Fibroblast of the aortic adventitia (primary cell): ENCODE data around the gene RELN. TPM values are rescaled to one million over a fixed set of nuclear protein-coding genes. Genes with fewer than 3 reads are reported as not detected.

Experiments used
- DNase-seq: peaks from one replicate; pipeline ENCODE4 v3.0.0-alpha.2; 2010; ENCODE audit warnings: low read depth
- H3K4me3 ChIP-seq: 2 replicates; pipeline ENCODE4 v1.5.1; 2011; ENCODE audit warnings: low read depth, mild to moderate bottlenecking, control low read depth, low read length, moderate library complexity
- CTCF ChIP-seq: IDR thresholded peaks from 2 replicates; pipeline ENCODE4 v1.5.1; 2011; ENCODE audit warnings: mild to moderate bottlenecking, low read length, control low read depth, inconsistent platforms; ENCODE audit not compliant: insufficient read depth
- total RNA-seq: library from RNA; depleted of rRNA; stranded (reverse); fragments of >200 nt; gene quantifications from 2 replicates; pipeline ENCODE4 v1.2.3, GENCODE V29; 2012; ENCODE audit warnings: low replicate concordance

Gene RELN
- total RNA-seq, 1 donor, result 88.7 TPM

GRCh38 chr7:103751311-103751880 lies 238.1 kb downstream of the RELN start:
- no peak for DNase-seq
- TF ChIP-seq CTCF, result no peak
- no peak overlapping the region for H3K4me3 ChIP-seq

- TF ChIP-seq CTCF, result no peak
- DNase-seq, result no peak
- H3K4me3 ChIP-seq, result no peak overlapping the region
Measured at GRCh38 chr7:103748680-103749079, 240.8 kb downstream of the RELN start.

DNA sequence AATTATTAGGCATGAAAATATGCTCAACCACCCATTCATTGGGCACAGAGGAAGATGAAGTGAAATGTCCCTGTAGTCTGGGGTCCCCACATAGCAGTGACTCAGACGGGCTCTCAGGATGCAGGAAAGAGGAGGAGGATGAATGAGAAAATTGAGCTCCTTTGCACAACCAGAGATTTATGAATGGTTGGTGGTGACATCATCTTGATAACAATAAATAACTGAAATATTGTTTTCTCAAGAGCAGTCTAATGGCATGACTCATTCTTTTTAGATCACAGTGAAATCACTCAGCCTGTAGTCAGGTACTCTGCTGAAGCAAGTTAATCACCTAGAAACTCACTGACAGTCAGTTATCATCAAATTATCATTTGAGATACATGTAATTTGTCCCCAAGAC lies 254.1 kb downstream of the RELN start:
- peak; percentile 42 for DNase-seq
- H3K4me3 ChIP-seq, result no peak overlapping the region
- no peak for TF ChIP-seq CTCF

- H3K4me3 ChIP-seq, result no peak overlapping the region
- no peak for TF ChIP-seq CTCF
- no peak for DNase-seq
Measured at GRCh38 chr7:103731169-103731568, 258.3 kb downstream of the RELN start.

GRCh38 chr7:103729026-103729425 lies 260.4 kb downstream of the RELN start:
- TF ChIP-seq CTCF, result no peak
- no peak overlapping the region for H3K4me3 ChIP-seq
- no peak for DNase-seq

DNA sequence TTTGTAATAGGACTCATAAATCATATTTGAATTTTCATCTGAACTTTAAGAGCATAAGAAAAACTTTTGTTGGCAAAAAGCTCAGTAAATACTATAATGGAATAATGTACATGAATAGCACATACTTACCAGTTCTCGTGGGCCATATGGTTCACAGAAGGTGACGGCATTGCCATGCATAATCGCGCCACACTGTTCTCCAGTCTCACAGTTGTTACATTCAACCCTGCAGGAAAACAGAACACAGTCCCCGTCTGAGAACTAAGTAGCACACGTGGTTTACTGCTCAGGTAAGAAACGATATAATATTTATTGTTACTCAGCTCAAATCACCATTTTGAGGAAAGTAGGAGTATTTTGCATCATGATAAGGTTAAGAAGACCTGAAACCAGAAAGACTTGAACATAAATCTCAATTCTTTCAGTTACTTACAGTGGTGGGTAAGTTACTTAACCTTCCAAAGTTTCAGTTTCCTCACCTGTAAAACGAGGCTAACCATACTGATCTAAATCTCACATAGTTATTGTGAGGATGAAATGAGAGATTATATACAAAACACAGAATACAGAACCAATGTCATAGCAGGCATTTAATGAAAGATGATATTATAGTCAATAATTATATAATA lies 261.4 kb downstream of the RELN start:
- no peak for DNase-seq
- no peak for TF ChIP-seq CTCF
- H3K4me3 ChIP-seq, result no peak overlapping the region

- no peak overlapping the region for H3K4me3 ChIP-seq
- no peak for TF ChIP-seq CTCF
- no peak for DNase-seq
Measured at GRCh38 chr7:103719070-103719469, 270.4 kb downstream of the RELN start.
